Kidney glomerular epithelial cell (primary cell): ENCODE results near the gene GRK1.
A peak's percentile ranks its signal among the peaks of the same experiment; 100 is the strongest.

ENCODE experiments used
- DNase-seq: peaks from one replicate; lab custom pipeline; 2025; lab: John Stamatoyannopoulos, UW

Gene GRK1

DNA sequence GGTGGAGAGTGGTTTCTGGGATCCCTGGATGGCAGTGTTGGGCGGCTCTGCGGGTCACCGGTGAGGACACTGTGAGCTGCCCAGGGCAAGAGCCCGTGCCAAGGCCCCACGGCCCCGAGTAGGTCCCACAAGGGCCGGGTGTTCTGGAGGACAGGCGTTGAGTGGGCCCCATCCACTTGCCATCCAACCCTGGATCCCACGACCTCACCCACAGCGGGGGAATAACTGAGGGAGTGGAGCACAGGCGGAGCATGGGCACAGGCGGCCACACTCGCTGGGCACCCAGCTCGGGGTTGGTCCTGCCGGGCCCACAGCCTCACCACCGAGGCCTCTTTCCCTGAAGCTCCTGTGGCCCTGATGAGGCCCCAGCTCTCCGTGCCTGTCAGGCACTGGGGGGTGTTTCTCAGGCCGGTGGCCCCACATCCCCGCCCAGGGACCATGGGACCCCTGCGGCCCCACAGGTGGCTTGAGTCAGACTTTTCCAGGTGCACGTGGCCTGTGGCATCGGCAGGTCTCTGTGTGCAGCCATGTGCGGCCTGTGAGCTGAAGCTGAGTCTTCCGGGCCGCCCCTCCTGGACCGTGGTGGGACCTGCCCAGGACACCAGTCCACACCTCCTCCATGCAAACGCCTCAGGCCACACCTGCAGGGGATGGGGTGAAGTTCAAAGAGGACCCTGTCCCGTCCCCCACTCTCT is 108.6 kb downstream of the GRK1 start:
- no peak for DNase-seq

DNA sequence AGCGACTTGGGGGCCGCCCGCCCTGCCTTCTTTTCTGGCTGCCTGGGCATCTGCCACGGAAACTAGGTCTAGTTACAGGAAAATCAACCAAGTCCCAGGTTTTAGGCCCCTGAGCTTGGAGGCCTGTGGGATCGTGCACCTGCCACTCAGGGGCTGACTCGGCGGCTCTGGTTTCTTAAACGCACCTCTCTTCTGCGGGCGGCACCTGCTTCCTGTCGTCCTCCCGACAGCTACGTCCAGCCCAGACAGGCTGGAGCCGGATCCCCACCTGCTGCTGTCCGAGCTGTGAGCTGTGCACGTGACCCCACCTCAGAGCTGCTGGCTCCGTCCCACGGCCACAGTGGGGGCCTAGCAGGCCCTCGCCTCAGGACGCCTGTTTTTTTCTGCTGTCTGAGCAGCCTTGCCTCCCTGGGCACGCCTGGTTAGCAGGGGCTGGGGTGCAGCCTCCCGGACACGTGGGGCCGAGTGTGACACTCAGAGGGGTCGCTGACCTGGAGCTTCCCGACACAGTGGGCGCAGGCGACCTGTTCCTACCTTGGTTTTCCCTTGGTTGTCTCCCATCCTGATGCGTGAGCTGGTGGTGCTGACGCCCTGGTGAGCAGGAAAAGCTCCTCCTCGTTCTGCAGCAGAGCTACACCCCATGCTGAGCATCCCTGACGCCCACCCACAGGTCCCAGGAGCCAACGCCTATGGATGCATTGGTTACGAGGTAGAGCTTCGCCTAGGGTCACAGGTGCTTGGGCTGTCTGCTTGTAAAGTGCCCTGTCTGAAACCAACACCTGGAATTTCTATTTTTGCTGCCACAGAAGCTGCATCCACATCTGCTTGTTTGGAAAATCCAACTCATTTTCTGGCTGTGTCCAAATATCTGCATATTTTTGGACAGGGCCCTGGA is 109.5 kb downstream of the GRK1 start:
- DNase-seq: no peak

DNA sequence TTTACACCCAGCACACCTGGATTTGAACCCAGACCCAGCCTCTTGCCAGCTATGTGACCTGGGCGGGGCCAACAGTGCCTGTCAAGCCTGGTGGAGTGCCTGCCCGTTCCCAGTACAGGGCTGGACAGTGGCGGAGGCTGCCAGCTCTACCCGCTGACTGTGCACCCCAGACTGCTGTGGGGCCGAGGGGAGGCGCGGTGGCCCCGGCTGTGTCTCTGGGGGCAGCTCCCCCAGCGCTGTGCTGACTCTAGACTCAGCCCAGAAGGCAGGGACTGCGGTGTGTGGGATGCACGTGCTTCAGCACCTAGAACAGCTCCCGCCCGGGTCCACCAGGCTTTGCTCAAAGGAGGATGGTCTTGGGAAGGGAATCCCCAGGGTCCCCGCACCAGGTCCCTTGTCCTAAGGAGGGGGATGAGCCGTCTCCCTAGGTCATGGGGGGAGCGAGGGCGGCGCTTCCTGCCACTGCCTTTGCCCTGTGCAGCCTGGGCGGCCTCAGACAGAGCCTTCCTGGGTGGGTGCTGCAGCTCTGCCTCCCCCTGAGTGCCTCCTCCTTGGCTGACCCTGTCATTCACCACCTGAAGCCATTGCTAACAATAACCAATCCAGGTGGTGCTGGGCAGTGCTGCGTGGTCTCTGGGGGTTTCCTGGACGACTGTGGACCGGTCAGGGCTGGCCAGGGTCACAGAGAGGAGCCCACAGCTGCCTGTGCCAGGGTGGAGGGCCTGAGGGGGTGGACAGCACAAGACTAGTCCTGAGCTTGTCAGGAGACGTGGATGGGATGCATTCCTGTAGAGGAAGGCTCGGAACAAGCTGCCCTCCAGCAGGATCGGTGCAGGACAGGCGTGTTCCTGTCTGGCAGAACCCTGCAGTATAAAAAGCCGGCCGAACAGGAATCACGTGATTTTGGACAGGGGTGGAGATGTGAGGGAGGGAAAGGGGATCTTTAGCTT is 110.6 kb downstream of the GRK1 start:
- no peak for DNase-seq

DNA sequence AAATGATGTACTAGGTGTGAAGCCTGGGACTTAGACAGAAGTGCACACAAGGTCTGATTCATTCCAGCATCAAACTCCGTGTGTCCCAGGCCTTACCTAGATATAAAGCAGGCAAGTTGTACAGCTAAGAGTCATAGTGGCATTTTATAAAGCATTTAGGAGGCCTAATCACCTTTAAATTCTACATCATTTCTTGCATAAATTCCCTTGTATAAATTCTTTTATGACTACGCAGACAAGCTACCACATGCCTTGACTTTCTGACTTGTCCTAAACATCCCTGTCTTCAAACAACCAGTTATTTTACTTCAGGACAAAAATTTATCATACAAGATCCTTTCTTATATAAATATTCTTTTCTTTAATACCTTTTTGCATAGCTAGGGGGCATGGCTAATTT is 114.6 kb downstream of the GRK1 start:
- no peak for DNase-seq

GRCh38 chr13:113782472-113782871 is 115.5 kb downstream of the GRK1 start:
- no peak for DNase-seq

DNA sequence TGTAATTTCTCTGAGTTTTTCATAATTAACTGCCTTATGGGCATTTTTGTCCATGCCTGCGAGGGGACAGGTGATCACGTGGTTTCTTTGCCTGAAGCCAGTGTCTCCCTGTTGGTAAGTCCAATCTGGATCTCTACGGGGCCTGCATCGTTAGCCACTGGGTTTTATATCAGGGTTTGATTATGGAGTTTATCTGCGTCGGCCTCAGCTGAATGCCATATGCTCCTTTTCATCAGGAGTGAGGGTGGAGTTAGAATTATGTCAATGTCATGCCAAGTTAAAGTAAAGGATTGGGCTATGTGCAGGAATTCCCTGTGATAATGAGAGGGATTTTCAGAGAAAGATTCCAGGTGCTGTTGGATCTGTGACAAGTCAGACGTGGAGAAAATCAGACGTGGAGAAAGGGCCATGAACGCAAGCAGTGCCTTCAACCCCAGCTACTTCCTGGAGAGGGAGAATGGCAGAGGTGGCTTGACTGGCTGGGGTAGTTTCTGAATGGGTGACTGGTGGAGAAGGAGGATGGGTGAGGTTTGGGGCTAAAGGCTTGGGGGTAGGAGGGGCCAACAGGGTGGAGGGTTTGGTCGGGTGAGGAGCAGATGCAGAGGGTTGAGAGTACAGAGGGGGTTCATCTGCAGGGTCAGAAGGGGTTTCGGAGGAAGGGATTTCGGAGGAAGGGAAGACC is 116.3 kb downstream of the GRK1 start:
- DNase-seq: no peak

- no peak for DNase-seq
Measured at GRCh38 chr13:113783966-113784644, 117.1 kb downstream of the GRK1 start.

GRCh38 chr13:113784645-113785024 is 117.6 kb downstream of the GRK1 start:
- no peak for DNase-seq

DNA sequence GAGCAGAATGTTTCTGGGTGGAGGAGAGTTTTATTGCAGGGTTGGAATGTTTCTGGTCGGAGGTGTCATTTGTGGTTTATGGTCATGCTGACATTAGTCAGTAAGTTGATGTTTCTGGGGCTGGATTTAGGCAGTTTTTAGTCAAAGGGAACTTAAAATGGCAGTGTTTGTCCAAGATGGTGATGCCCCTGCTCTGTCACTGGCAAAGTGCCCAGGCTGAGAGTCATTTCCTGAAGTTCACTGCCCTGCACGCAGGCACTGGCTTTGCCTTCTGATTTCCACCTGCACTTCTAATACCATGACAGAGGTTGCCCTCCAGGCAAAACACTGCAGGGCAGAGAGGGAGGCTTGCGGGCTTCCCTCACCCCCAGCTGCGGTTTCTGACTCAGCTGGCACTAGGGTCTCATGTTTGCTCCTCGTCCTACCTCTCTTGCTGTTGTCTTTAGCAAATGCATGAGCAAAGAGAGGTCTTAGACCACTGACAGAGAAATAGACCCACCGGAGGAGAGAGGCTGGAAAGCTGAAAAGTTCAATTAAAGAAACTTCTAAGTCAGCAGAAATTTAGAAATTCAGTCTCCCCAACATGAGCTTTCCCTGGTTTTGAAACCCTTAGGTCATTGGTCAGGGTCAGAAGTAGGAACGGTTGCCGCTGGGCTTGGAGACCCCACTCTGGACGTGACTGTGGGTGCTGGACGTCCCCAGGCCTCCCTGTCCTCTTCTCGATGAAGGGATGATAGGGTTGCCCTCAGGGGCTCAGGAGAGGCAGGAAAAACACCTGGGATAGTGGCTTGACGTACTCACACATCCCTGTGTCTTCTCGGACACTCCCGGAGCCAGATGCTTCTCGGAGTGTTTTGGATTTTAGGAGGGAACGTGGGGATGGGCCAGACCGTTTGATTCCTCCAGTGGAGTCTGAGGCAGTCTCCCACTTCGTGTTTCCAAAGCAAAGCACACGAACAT is 118.3 kb downstream of the GRK1 start:
- DNase-seq: peak; percentile 79

DNA sequence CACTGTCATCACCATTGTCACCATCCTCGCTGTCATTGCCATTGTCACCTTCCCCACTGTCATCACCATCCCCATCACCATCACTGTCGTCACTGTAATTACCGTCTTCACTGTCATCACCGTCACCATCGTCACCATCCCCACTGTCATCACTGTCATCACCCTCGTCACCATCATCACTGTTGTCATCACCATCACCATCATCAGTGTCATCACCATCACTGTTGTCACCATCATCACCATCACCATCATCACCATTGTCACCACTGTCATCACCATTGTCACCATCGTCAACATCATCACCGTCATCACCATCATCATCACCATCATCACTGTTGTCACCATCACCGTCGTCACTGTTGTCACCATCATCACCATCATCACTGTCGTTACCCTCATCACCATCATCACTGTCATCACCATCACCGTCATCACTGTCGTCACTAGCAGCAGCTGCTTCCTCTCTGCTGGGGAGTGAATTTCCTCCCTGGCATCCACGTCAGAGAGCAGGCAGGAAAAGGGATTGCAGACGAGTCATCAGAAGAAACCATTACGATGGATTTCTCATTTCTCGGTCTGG is 119.3 kb downstream of the GRK1 start:
- DNase-seq: no peak
